HAP-1 (cell line): ENCODE data around the gene MKRN2OS.
"Not testable (repeated sequence)": the region's sequence is repeated elsewhere in the genome, so short reads cannot be mapped to it uniquely, and the experiment has no call there.

Experiments used
- DNase-seq, 2 experiments: peaks; one replicate each; pipeline ENCODE4 v3.0.0-alpha.2; 2016 to 2020; ENCODE audit warnings: low spot score in 2 of 2
- H3K27me3 ChIP-seq: fragments of 250-450 bp; sonication (Bioruptor Pico); 2 replicates; pipeline ENCODE4 v1.5.1; 2020; ENCODE audit warnings: low read depth, mild to moderate bottlenecking, moderate library complexity
- H3K36me3 ChIP-seq: fragments of 250-450 bp; sonication (Bioruptor Pico); replicated peaks from 2 replicates; pipeline ENCODE4 v1.5.1; 2020; ENCODE audit warnings: mild to moderate bottlenecking
- H3K4me1 ChIP-seq: fragments of 250-450 bp; sonication (Bioruptor Pico); 2 replicates; pipeline ENCODE4 v1.5.1; 2020; ENCODE audit warnings: mild to moderate bottlenecking
- H3K4me3 ChIP-seq: fragments of 250-450 bp; sonication (Bioruptor Pico); 2 replicates; pipeline ENCODE4 v1.5.1; 2020; ENCODE audit warnings: mild to moderate bottlenecking, moderate library complexity
- H3K9me3 ChIP-seq: fragments of 250-450 bp; sonication (Bioruptor Pico); 2 replicates; pipeline ENCODE4 v1.5.1; 2020; ENCODE audit warnings: mild to moderate bottlenecking, moderate library complexity
- in situ Hi-C: fragments of 300-500 bp; cut with MboI; formaldehyde crosslinking; loops from 3 replicates; pipeline ENCODE4 v1.14.3; 2020; ENCODE audit warnings: low sequenced_read_pairs, inconsistent platforms, mixed read lengths

Gene MKRN2OS

DNA sequence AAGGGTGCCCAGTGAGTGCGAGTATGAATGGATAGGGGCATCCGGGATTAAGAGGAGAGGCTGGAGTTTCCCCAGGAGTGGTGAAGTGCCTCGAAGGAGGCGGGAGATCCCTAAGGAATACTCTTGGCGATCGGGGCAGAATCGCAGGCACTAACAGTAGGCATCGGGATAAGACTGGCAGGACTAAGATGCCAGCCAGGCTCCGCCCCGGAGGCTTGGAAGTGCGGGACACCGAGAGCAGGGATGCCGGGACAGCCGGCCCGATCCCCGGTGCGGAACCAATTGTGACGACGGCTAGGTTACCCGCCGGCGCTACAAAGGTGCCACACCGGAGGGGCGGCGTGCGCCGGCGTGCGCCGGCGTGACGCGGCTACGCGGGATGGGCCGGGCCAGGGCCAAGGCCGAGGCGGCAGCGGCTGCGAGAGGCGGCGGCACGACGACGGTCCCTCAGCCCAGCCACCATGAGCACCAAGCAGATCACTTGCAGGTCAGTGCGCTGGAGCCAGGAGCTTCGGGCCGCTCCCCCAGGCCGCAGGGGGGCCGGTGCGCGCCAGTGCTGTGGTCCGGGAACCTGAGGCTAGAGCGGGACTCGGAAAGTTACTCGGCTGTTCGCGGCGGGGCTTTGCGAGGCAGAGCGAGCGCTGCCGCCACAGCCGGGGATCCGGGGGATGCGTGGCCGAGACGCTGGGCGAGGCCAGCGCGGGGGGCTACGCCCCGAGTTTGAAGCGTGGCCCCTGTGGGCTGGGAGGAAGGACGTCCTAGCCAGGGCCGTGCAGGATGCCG lies 11.6 kb upstream of the MKRN2OS start, which contains the start of gene MKRN2:
MKRN2 (plus strand) TSS at position 398 of the 783 bp plus-strand sequence; CDS start at position 462, 64 bp downstream.
- no peaks in the 10 kb centered on the region for H3K9me3 ChIP-seq
- H3K27me3 ChIP-seq: no peaks in the 10 kb centered on the region
- DNase-seq: peak; percentile 77 to 90
- peaks cover 34% of the 10 kb centered on the region for H3K4me1 ChIP-seq
- H3K36me3 ChIP-seq: peaks cover 5% of the 10 kb centered on the region
- in situ Hi-C loops: no loop called here
- peak within 1 kb of the TSS; percentile 95 for H3K4me3 ChIP-seq

GRCh38 chr3:12556314-12556689 lies 11.0 kb upstream of the MKRN2OS start:
- H3K27me3 ChIP-seq: no peaks in the 10 kb centered on the region
- H3K4me1 ChIP-seq: peaks cover 29% of the 10 kb centered on the region
- H3K4me3 ChIP-seq: peak overlapping the region; percentile 95
- no peak for DNase-seq
- H3K9me3 ChIP-seq: no peaks in the 10 kb centered on the region
- H3K36me3 ChIP-seq: peaks cover 5% of the 10 kb centered on the region
- in situ Hi-C loops: no loop called here

DNA sequence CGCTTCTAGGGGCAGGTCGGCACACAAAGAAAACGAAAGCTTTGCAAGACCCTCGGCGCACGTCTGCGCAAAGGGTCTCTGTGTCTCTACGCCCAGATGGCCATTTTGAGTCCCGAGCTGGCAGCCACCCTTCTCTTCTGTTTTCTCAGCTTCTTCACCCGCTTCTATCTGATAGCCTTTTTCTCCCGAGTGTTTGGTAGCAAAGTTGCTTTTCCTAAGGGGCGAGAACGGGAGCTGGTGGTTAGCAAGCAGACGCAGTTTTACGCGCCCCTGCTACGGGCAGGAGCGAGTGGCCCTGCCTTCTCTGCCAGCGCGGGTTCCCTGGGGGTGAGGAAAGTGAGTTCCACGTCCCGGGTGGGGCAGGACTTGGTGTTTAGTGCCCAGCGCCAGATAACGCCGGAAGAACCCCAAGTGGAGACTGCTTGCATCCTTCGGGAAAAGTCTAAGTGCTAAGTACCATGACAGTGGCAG lies 8.7 kb upstream of the MKRN2OS start:
- Histone ChIP-seq H3K9me3 (no peaks in the 10 kb centered on the region), H3K4me3 (peak overlapping the region; percentile 29), H3K36me3 (peaks cover 5% of the 10 kb centered on the region), H3K27me3 (no peaks in the 10 kb centered on the region), H3K4me1 (peaks cover 16% of the 10 kb centered on the region)
- in situ Hi-C loops: no loop called here
- peak; percentile 50 to 57 for DNase-seq

DNA sequence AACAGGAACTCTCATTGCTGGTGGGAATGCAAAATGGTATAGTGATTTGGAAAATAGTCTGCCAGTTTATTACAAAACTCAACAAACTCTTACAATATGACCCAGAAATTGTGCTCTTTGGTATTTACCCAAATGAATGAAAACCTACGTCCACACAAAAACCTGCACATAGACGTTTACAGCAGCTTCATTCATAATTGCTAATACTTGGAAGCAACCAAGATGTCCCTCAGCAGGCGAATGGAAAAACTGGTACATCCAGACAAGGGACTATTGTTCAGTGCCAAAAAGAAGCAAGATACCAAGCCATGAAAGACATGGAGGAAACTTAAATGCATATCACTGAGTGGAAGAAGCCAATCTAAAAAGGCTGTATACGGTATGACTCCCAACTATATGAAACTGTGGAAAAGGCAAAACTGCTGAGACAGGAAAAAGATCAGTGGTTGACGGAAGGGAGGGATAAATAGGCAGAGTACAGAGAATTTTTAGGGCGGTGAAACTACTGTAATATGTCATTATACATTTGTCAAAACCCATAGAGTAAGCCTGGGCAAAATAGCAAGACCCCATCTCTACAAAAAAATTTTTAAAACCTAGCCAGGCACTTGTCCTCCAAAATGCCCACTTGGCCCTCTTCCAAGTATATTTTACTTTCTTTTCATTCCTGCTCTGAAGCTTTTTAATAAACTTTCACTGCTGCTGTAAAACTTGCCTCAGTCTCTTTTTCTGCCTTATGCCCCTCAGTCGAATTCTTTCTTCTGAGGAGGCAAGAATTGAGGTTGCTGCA lies 4.9 kb upstream of the MKRN2OS start:
- H3K4me3 ChIP-seq: no peak overlapping the region
- H3K36me3 ChIP-seq: no peaks in the 10 kb centered on the region
- peaks cover 4% of the 10 kb centered on the region; the same call in 1 of the 2 replicates for H3K4me1 ChIP-seq
- no peak for DNase-seq
- in situ Hi-C loops: no loop called here
- H3K9me3 ChIP-seq: no peaks in the 10 kb centered on the region
- H3K27me3 ChIP-seq: no peaks in the 10 kb centered on the region

DNA sequence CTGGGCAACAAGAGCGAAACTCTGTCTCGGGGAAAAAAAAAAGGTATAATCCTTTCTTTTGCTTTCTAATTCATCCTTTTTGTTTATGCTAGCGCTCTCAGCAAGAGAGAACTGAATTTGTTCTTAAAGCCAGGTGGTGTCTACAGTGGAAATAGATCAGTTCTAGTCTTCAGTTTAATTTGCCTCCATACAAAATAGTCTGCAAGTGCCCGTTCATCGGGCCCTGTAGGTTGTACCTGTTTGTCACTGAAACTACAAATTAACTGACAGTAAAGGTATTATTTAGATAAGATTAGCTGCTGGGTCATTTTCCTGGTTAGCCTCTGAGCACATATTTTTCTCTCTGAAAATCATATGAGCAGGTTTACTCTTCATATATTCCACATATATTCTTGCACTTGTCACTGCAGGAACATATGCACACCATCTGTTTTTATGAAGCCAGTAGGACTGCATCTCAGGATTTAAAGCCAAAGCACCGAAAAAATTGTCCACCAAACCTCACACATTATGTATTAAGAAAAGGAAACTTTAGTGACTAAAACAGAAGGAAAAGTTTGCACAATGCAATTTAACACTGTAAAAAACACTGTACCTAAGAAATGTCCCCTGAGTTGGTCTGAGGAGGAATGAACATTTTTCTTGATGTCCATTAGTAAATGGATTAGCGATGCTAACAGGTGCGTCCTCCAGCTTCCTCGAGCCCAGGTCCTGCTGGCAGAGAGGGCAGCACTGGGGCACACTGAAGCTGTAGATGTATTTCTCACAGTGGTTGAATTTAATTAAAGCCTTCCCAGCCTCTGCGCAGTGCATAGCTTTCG lies 437 bp downstream of the MKRN2OS start:
- no peak for DNase-seq
- in situ Hi-C loops: no loop called here

DNA sequence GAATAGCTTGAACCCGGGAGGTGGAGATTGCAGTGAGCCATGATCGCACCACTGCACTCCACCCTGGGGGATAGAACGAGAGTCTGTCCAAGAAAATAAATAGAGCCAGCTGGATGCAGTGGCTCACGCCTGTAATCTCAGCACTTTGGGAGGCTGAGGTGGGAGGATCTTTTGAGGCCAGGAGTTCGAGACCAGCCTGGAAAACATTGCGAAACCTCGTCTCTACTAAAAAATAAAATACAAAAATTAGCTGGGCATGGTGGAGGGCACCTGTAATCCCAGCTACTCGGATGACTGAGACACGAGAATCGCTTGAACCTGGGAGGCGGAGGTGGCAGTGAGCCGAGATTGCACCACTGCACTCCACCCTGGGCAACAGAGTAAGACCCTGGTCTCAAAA lies 1.8 kb downstream of the MKRN2OS start:
- H3K9me3 ChIP-seq, H3K36me3 ChIP-seq, DNase-seq, H3K4me1 ChIP-seq, in situ Hi-C loops, H3K4me3 ChIP-seq, H3K27me3 ChIP-seq: not testable (repeated sequence)

More for the DNA sequence above, 437 bp downstream of the MKRN2OS start:
- no peak overlapping the region for H3K4me3 ChIP-seq
- H3K27me3 ChIP-seq: no peaks in the 10 kb centered on the region
- no peaks in the 10 kb centered on the region for H3K9me3 ChIP-seq
- no peaks in the 10 kb centered on the region for H3K36me3 ChIP-seq
- no peaks in the 10 kb centered on the region for H3K4me1 ChIP-seq

GRCh38 chr3:12541625-12542024 lies 3.7 kb downstream of the MKRN2OS start:
- Histone ChIP-seq H3K9me3 (no peaks in the 10 kb centered on the region), H3K4me3 (no peak overlapping the region), H3K27me3 (no peaks in the 10 kb centered on the region), H3K4me1 (no peaks in the 10 kb centered on the region), H3K36me3 (no peaks in the 10 kb centered on the region)
- no peak for DNase-seq
- in situ Hi-C loops: no loop called here

DNA sequence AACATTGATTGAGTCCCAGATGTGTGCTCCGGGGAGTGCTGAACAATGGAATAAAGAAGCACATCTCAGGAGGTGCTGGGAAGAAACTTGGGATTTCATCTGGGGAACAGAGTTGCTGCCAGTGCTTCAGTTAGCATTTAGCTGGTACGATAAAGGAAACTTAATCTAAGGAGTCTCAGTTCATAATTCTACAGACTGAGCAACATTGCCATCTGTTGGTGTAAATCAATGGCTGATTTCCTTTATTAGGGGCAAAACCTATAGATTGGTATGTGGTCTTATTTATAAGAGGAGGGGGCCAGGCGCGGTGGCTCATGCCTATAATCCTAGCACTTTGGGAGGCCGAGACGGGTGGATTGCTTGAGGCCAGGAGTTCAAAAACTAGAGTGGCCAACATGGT lies 8.9 kb downstream of the MKRN2OS start:
- no peaks in the 10 kb centered on the region for H3K9me3 ChIP-seq
- in situ Hi-C loops: no loop called here
- no peak for DNase-seq
- H3K4me3 ChIP-seq: no peak overlapping the region
- peaks cover 17% of the 10 kb centered on the region for H3K36me3 ChIP-seq
- H3K4me1 ChIP-seq: no peaks in the 10 kb centered on the region
- H3K27me3 ChIP-seq: no peaks in the 10 kb centered on the region

DNA sequence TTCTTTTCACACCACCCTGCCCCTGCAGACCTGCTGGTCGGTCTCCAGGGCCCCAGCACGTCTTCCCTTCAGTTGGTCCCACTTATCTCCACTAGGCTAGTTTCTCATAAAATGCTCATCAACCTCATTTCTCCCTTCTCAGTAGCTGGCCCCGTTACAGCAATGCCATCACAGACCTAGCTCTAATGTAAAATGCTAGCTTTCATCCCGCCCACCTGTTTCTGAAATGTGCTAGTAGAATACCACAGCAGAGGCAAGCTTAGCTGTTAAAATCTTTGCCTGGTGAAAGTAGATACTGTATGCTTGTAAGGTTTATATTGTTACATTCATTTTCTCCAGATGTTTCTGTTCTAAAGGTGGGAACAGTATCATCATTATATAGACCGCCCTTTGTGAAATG lies 13.1 kb downstream of the MKRN2OS start:
- peaks cover 26% of the 10 kb centered on the region for H3K36me3 ChIP-seq
- no peaks in the 10 kb centered on the region for H3K4me1 ChIP-seq
- no peaks in the 10 kb centered on the region for H3K27me3 ChIP-seq
- H3K9me3 ChIP-seq: no peaks in the 10 kb centered on the region
- H3K4me3 ChIP-seq: no peak overlapping the region
- no peak for DNase-seq
- in situ Hi-C loops: no loop called here

DNA sequence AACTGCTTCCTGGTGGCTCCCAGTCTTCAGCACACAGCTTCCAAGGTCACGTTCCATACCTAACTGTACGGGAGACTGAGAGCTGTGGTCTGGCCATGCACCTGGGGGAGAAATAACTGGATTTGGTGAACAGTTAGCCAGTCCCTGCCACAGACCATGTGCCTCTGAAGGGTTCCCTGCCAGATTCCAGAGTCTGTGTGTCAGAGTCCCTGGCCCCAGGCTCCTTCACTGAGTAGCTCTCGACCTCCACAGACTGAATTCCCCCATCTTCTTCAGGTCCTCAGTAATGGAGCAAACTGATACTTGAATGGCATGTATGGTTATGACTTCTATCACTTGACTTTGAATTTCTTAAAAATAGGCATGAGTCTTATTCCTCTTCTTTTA lies 17.5 kb downstream of the MKRN2OS start:
- peaks cover 31% of the 10 kb centered on the region for H3K36me3 ChIP-seq
- H3K4me1 ChIP-seq: no peaks in the 10 kb centered on the region
- no peak overlapping the region for H3K4me3 ChIP-seq
- no peaks in the 10 kb centered on the region for H3K27me3 ChIP-seq
- no peaks in the 10 kb centered on the region for H3K9me3 ChIP-seq
- in situ Hi-C loops: no loop called here
- no peak for DNase-seq

DNA sequence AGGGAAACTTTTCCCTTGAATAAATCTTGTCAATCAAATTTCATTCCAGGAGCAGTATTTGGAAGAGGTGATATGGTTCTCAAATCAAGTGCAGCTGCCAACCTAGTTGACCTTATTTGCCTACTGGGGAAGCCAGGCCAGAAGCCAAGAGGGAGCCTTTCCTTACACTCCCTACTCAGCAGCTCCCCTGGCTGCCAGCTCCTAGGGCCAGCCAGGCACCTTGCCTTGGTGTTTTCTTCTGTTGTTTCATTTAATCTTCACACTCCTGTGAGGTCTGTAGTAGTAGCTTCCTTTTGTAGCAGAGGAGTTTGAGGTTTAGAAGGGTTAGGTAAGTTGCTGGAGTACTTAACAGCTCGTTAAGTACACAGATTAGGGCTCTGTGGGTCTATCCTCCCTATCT lies 22.6 kb downstream of the MKRN2OS start:
- H3K36me3 ChIP-seq: peaks cover 15% of the 10 kb centered on the region
- in situ Hi-C loops: no loop called here
- no peaks in the 10 kb centered on the region for H3K9me3 ChIP-seq
- no peaks in the 10 kb centered on the region for H3K27me3 ChIP-seq
- no peak overlapping the region for H3K4me3 ChIP-seq
- no peaks in the 10 kb centered on the region for H3K4me1 ChIP-seq
- DNase-seq: no peak

DNA sequence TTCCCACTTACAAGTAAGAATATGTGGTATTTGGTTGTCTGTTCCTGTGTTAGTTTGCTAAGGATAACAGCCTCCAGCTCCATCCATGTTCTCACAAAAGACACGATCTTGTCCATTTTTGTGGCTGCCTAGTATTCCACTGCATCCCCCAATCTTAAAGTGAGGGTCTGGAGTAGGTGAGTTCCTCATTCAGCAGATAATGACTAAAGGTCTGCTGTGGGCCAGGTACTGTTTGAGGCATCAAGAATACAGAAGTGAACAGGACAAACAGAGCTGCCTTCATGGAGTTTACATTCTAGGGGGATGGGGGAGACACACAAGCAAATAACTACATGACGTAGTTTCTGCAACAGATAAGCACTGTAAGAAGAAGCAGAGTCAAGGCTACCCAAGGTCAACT lies 24.3 kb downstream of the MKRN2OS start:
- no peak for DNase-seq
- no peaks in the 10 kb centered on the region for H3K4me1 ChIP-seq
- H3K27me3 ChIP-seq: no peaks in the 10 kb centered on the region
- H3K9me3 ChIP-seq: no peaks in the 10 kb centered on the region
- peaks cover 12% of the 10 kb centered on the region for H3K36me3 ChIP-seq
- H3K4me3 ChIP-seq: no peak overlapping the region
- in situ Hi-C loops: no loop called here

- Histone ChIP-seq H3K4me3 (no peak overlapping the region), H3K36me3 (peaks cover 5% of the 10 kb centered on the region), H3K27me3 (no peaks in the 10 kb centered on the region), H3K4me1 (no peaks in the 10 kb centered on the region), H3K9me3 (no peaks in the 10 kb centered on the region)
- in situ Hi-C loops: no loop called here
- no peak for DNase-seq
Measured at GRCh38 chr3:12518261-12519028, 26.9 kb downstream of the MKRN2OS start.
